HepG2 (cell line): ENCODE measurements around the gene COQ8A. TPM values are rescaled to one million over a fixed set of nuclear protein-coding genes. Genes with fewer than 3 reads are reported as not detected.
A peak's percentile ranks its signal among the peaks of the same experiment; 100 is the strongest.

ENCODE experiments used
- DMAP1 ChIP-seq: IDR thresholded peaks from 2 replicates; pipeline ENCODE4 v1.6.1; 2016
- HOXA3 ChIP-seq: sonication (generic); formaldehyde crosslinking; IDR thresholded peaks from 2 replicates; pipeline ENCODE4 v1.5.0; 2020; ENCODE audit warnings: missing genetic modification reagents
- KLF15 ChIP-seq: sonication (generic); formaldehyde crosslinking; IDR thresholded peaks from 2 replicates; pipeline ENCODE4 v1.8.1; 2023; ENCODE audit warnings: borderline replicate concordance, mild to moderate bottlenecking, inconsistent platforms, missing genetic modification reagents, mixed read lengths
- MAZ ChIP-seq, 2 experiments: sonication (generic) in 1 of 2; formaldehyde crosslinking in 1 of 2; IDR thresholded peaks; 2 replicates each; pipeline versions ENCODE4 v1.5.0 to v1.6.1; 2012 to 2020; ENCODE audit warnings: low read depth in 2 of 2, mild to moderate bottlenecking in 2 of 2, borderline replicate concordance in 1 of 2, improper control_type of control experiment in 1 of 2, low read length in 1 of 2, missing genetic modification reagents in 1 of 2, moderate library complexity in 1 of 2
- MTERF4 ChIP-seq: sonication (generic); formaldehyde crosslinking; IDR thresholded peaks from 2 replicates; pipeline ENCODE4 v1.8.0; 2023; ENCODE audit warnings: mild to moderate bottlenecking, missing genetic modification reagents
- PRDM15 ChIP-seq: sonication (generic); formaldehyde crosslinking; IDR thresholded peaks from 2 replicates; pipeline ENCODE4 v1.4.0; 2020; ENCODE audit warnings: missing genetic modification reagents
- SNAPC2 ChIP-seq: sonication (generic); formaldehyde crosslinking; IDR thresholded peaks from 2 replicates; pipeline ENCODE4 v1.8.1; 2022; ENCODE audit warnings: mild to moderate bottlenecking, missing genetic modification reagents
- SOX6 ChIP-seq, 2 experiments: fragments of 450-650 bp in 1 of 2; sonication (generic) in 1 of 2; formaldehyde crosslinking in 1 of 2; IDR thresholded peaks; 2 replicates each; pipeline versions ENCODE4 v1.4.0 to v1.6.1; 2017 to 2020; ENCODE audit warnings: antibody characterized with exemption in 1 of 2, mild to moderate bottlenecking in 1 of 2, missing genetic modification reagents in 1 of 2
- YEATS2 ChIP-seq: sonication (generic); formaldehyde crosslinking; IDR thresholded peaks from 2 replicates; pipeline ENCODE4 v1.4.0; 2020; ENCODE audit warnings: missing genetic modification reagents, borderline replicate concordance
- ZNF121 ChIP-seq: sonication (generic); formaldehyde crosslinking; IDR thresholded peaks from 2 replicates; pipeline ENCODE4 v1.5.0; 2020; ENCODE audit warnings: mild to moderate bottlenecking, missing genetic modification reagents
- ZNF142 ChIP-seq: sonication (generic); formaldehyde crosslinking; IDR thresholded peaks from 2 replicates; pipeline ENCODE4 v1.4.0; 2020; ENCODE audit warnings: missing genetic modification reagents
- ZNF225 ChIP-seq: sonication (generic); formaldehyde crosslinking; IDR thresholded peaks from 2 replicates; pipeline ENCODE4 v1.4.0; 2020; ENCODE audit warnings: mild to moderate bottlenecking, missing genetic modification reagents
- ZNF331 ChIP-seq: sonication (generic); formaldehyde crosslinking; IDR thresholded peaks from 2 replicates; pipeline ENCODE4 v1.4.0; 2020; ENCODE audit warnings: missing genetic modification reagents
- ZNF570 ChIP-seq: sonication (generic); formaldehyde crosslinking; IDR thresholded peaks from 2 replicates; pipeline ENCODE4 v1.4.0; 2020; ENCODE audit warnings: mild to moderate bottlenecking, missing genetic modification reagents, borderline replicate concordance
- ZNF674 ChIP-seq: sonication (generic); formaldehyde crosslinking; IDR thresholded peaks from 2 replicates; pipeline ENCODE4 v1.5.0; 2020; ENCODE audit warnings: low read depth, mild to moderate bottlenecking, missing genetic modification reagents
- ZNF737 ChIP-seq: sonication (generic); formaldehyde crosslinking; IDR thresholded peaks from 2 replicates; pipeline ENCODE4 v1.5.0; 2020; ENCODE audit warnings: missing genetic modification reagents, mild to moderate bottlenecking, borderline replicate concordance
- ZNF841 ChIP-seq: sonication (generic); formaldehyde crosslinking; IDR thresholded peaks from 2 replicates; pipeline ENCODE4 v1.8.1; 2023; ENCODE audit warnings: missing genetic modification reagents, borderline replicate concordance
- polyA plus RNA-seq, 8 experiments: library from polyadenylated mRNA; depleted of rRNA in 3 of 8; stranded (reverse) in 7 of 8; unstranded in 1 of 8; fragments of >200 nt; fragmentation: Illumina TruSeq in 4 of 8; extraction: Trizol in 4 of 8; gene quantifications; 2 replicates each; pipeline versions ENCODE4 v1.2.1 to v1.2.3, GENCODE V29; 2011 to 2016; ENCODE audit warnings: low read depth in 4 of 8, missing spikeins in 1 of 8, mixed read lengths in 1 of 8; ENCODE audit not compliant: insufficient read depth in 1 of 8
- total RNA-seq, 5 experiments: library from RNA; depleted of rRNA; stranded (reverse); fragments of >200 nt; fragmentation: Illumina TruSeq; extraction: Trizol; gene quantifications; 2 replicates each; pipeline ENCODE4 v1.2.3, GENCODE V29; 2016; ENCODE audit warnings: low read depth in 1 of 5

COQ8A gene
- total and polyA plus RNA-seq, 2 of the 13 experiments (the other 11 are each of a cell fraction or from before 2014, with no cell fraction given), result 60.4 to 88.7 TPM

GRCh38 chr1:226945106-226945857 is 5.2 kb downstream of the COQ8A start (continued):
- TF ChIP-seq ZNF142 (CRISPR knock-in tag) (no peak), MTERF4 (0 out of 2 replicates have a peak, but pooled peaks have one; percentile 46), YEATS2 (CRISPR knock-in tag) (no peak), ZNF841 (CRISPR knock-in tag) (no peak), ZNF570 (CRISPR knock-in tag) (no peak), ZNF225 (CRISPR knock-in tag) (no peak), PRDM15 (CRISPR knock-in tag) (no peak), SOX6 (IDR thresholded peaks at IDR 0.05) (no peak), SOX6 (CRISPR knock-in tag; IDR thresholded peaks at IDR 0.05) (peak; percentile 86), KLF15 (no peak), DMAP1 (CRISPR knock-in tag) (peak; percentile 78), ZNF737 (CRISPR knock-in tag) (no peak), ZNF331 (peak; percentile 63; the same call in 1 of the 2 replicates), ZNF674 (CRISPR knock-in tag) (no peak), MAZ (IDR thresholded peaks at IDR 0.05; ENCODE audit: borderline replicate concordance, low read depth, low read length) (0 out of 2 replicates have a peak, but pooled peaks have one; percentile 5), MAZ (CRISPR knock-in tag; IDR thresholded peaks at IDR 0.05; ENCODE audit: low read depth) (no peak), ZNF121 (CRISPR knock-in tag) (peak; percentile 40; the same call in 1 of the 2 replicates), HOXA3 (CRISPR knock-in tag) (peak; percentile 79; the same call in 1 of the 2 replicates), SNAPC2 (CRISPR knock-in tag) (no peak)
